Measurements from ENCODE around the gene B3GALT6.
"Not testable (repeated sequence)": the region's sequence is repeated elsewhere in the genome, so short reads cannot be mapped to it uniquely, and the experiment has no call there.

B3GALT6 gene

GRCh38 chr1:1246577-1247340 is 14.7 kb downstream of the B3GALT6 start, which contains the start of gene C1QTNF12:
C1QTNF12 (minus strand) TSS chr1:1246722; CDS start chr1:1246690, 32 bp downstream.
- TF ChIP-seq, protein P1, sequence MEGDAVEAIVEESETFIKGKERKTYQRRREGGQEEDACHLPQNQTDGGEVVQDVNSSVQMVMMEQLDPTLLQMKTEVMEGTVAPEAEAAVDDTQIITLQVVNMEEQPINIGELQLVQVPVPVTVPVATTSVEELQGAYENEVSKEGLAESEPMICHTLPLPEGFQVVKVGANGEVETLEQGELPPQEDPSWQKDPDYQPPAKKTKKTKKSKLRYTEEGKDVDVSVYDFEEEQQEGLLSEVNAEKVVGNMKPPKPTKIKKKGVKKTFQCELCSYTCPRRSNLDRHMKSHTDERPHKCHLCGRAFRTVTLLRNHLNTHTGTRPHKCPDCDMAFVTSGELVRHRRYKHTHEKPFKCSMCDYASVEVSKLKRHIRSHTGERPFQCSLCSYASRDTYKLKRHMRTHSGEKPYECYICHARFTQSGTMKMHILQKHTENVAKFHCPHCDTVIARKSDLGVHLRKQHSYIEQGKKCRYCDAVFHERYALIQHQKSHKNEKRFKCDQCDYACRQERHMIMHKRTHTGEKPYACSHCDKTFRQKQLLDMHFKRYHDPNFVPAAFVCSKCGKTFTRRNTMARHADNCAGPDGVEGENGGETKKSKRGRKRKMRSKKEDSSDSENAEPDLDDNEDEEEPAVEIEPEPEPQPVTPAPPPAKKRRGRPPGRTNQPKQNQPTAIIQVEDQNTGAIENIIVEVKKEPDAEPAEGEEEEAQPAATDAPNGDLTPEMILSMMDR (IDR thresholded peaks at IDR 0.05; ENCODE audit: low read depth, low read length, missing control alignments) = no peak
- no peak within 1 kb of the TSS for H3K4me3 ChIP-seq (replicated peaks; ENCODE audit: low read depth, low read length)
- DNase-seq (ENCODE audit: extremely low read depth, low read depth) = no peak

DNA sequence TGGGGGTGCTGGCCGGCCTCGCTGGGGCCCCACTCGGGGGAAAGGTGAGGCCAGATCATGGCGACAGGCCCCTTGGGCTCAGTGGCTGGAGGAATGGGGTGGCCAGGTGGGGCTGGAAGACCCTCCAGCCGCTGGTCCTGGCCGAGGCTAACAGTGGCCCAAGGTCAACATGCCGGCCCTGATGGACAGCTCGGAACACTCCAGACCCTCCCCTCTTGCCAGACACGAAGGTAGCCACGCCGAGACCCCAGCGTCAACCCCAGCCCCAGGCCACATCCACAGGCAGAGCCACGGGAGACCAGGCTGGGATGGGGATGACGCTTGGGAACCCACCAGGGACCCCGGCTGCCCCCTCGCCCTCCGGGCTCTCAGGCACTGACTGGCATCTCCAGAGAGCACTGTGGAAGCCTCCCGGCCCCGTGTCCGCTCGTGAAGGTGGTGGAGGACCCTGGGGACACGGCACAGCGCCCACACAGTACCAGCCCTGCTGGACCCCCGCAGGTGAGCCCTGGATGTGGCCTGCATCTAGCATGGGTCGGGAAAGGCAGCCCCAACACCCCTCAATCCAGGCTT is 15.4 kb downstream of the B3GALT6 start:
- DNase-seq (ENCODE audit: extremely low read depth, low read depth) = no peak
- H3K4me3 ChIP-seq (replicated peaks; ENCODE audit: low read depth, low read length) = no peak overlapping the region
- TF ChIP-seq, protein P1 (IDR thresholded peaks at IDR 0.05; ENCODE audit: low read depth, low read length, missing control alignments) = no peak

- DNase-seq (ENCODE audit: extremely low read depth, low read depth); H3K4me3 ChIP-seq (replicated peaks; ENCODE audit: low read depth, low read length): not testable (repeated sequence)
Observed at GRCh38 chr1:1248009-1248913, 16.2 kb downstream of the B3GALT6 start.

DNA sequence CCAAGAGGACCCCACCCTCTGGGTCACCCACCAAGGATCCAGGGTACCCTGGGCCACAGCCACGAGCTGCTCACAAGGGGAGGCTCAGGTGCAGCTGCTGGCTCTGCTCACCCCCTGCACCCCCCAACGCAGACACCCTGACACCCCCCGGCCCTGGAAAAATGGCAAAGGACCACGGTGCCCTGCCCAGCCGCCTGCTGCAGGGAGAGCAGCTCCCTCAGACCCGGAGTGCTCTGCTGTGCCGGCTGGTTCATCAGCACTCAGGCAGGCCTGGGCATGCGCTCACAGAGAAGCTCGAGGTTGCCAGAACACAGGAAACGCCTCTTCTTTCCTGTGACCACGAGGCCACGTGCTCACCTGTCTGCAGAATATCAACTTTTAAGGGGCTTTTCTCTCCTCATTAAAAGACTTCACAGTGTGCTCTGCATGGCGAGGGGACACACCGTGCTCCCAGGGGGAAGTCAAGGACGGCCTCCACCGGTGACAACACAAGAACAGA is 18.8 kb downstream of the B3GALT6 start:
- TF ChIP-seq, protein P1 (IDR thresholded peaks at IDR 0.05; ENCODE audit: low read depth, low read length, missing control alignments) = no peak
- DNase-seq (ENCODE audit: extremely low read depth, low read depth) = peak; percentile 22
- no peak overlapping the region for H3K4me3 ChIP-seq (replicated peaks; ENCODE audit: low read depth, low read length)

DNA sequence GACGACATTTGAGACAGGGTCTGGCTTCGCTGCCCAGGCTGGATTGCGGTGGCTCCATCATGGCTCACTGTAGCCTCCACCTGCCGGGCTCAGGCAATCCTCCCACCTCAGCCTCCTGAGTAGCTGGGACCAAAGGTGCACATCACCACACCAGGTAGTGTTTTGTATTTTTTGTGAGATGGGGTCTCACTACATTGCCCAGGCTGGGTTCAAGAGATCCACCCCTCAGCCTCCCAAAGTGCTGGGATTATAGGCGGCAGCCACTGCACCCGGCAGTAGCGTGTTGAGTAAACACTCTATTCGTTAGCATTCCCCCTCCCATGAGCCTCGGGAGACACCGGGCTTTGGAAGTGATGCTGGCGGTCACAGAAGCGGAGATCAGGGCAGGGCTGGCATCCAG is 21.3 kb downstream of the B3GALT6 start:
- TF ChIP-seq, protein P1 (IDR thresholded peaks at IDR 0.05; ENCODE audit: low read depth, low read length, missing control alignments) = no peak
- H3K4me3 ChIP-seq (replicated peaks; ENCODE audit: low read depth, low read length) = no peak overlapping the region
- DNase-seq (ENCODE audit: extremely low read depth, low read depth) = no peak

GRCh38 chr1:1253972-1254666 is 22.1 kb downstream of the B3GALT6 start:
- H3K4me3 ChIP-seq (replicated peaks; ENCODE audit: low read depth, low read length) = no peak overlapping the region
- no peak for DNase-seq (ENCODE audit: extremely low read depth, low read depth)
- TF ChIP-seq, protein P1 (IDR thresholded peaks at IDR 0.05; ENCODE audit: low read depth, low read length, missing control alignments) = no peak

Data from HFF-Myc (cell line).